ENCODE data around the gene COL23A1.

The COL23A1 gene

DNA sequence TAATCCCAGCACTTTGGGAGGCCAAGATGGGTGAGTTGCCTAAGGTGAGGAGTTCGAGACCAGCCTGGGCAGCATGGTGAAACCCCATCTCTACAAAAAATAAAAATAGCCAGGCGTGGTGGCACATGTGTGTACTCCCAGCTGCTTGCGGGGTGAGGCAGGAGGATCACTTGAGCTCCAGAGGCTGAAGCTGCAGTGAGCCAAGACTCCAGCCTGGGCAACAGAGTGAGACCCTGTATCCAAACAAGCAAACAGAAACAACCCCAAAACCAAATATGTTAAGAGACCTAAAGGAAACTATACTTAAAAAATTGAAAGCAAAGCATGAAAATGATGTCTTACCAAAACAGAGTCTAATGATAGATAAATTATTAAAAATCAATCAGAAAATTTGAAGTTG lies 373.4 kb downstream of the COL23A1 start:
- H3K4me3 ChIP-seq (ENCODE audit: low read depth, low read length) = no peak overlapping the region
- TF ChIP-seq, protein P1, sequence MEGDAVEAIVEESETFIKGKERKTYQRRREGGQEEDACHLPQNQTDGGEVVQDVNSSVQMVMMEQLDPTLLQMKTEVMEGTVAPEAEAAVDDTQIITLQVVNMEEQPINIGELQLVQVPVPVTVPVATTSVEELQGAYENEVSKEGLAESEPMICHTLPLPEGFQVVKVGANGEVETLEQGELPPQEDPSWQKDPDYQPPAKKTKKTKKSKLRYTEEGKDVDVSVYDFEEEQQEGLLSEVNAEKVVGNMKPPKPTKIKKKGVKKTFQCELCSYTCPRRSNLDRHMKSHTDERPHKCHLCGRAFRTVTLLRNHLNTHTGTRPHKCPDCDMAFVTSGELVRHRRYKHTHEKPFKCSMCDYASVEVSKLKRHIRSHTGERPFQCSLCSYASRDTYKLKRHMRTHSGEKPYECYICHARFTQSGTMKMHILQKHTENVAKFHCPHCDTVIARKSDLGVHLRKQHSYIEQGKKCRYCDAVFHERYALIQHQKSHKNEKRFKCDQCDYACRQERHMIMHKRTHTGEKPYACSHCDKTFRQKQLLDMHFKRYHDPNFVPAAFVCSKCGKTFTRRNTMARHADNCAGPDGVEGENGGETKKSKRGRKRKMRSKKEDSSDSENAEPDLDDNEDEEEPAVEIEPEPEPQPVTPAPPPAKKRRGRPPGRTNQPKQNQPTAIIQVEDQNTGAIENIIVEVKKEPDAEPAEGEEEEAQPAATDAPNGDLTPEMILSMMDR (conservative IDR thresholded peaks at IDR 0.05; ENCODE audit: low read depth, low read length) = no peak
- DNase-seq (ENCODE audit: low read depth) = no peak

DNA sequence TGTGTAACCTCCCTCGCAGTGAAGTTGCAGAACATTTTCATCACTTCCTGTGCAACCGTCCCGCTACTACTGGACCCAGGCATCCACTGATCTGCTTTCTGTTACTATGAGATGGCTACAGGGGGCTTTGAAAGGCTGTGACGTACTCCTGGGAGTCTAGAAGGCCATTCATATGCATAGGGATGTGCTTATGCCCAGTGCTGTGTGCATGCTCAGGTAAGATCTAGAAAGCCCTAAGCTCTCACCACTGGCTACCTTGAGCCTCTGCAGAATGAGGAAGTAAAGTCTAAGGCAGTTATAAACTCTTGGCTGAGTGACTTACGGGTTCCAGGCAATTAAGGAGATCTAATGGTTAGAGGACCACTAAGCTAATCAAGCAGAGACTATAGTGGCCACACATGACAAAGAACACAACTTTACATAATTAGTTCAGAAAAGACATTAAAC lies 374.1 kb downstream of the COL23A1 start:
- DNase-seq (ENCODE audit: low read depth) = no peak
- TF ChIP-seq, protein P1 (conservative IDR thresholded peaks at IDR 0.05; ENCODE audit: low read depth, low read length) = no peak
- no peak overlapping the region for H3K4me3 ChIP-seq (ENCODE audit: low read depth, low read length)

DNA sequence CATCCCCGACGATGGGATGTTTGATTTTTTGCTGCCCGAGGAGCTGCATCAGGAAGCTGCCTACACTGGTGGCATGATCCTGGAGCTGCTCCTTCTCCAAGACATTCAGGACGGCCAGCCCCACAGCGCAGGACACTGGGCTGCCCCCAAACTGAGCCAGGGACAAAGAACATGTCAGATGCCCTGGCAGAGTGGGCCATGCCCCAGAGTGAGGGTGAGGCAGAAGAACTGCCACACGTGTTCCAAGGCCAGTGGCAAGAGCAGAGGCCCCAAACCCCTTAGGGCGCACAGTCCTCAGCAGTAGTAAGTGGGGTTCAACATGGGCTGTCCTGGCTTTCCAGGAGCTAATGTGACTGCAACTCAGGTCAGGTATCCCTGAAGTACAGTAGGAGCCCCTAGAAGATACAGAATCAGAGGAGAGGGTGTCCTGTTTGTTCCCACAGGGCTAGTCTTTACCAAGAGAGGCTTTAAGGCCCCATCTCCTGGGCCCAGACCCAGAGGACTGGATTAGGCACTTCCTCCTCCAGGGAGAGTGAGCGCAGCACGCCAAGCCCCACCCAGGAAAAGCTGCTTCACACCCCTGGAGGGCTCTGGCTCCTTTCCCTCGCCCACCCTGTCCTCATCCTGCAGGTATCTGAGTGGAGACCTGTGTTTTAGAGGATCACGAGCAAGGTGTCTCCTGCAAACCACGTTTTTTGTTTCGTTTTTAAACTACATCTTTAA lies 374.8 kb downstream of the COL23A1 start:
- no peak for DNase-seq (ENCODE audit: low read depth)
- TF ChIP-seq, protein P1 (conservative IDR thresholded peaks at IDR 0.05; ENCODE audit: low read depth, low read length) = no peak
- H3K4me3 ChIP-seq (ENCODE audit: low read depth, low read length) = no peak overlapping the region

GRCh38 chr5:178214160-178214803 lies 375.9 kb downstream of the COL23A1 start:
- H3K4me3 ChIP-seq (ENCODE audit: low read depth, low read length) = no peak overlapping the region
- TF ChIP-seq, protein P1 (conservative IDR thresholded peaks at IDR 0.05; ENCODE audit: low read depth, low read length) = no peak
- no peak for DNase-seq (ENCODE audit: low read depth)

DNA sequence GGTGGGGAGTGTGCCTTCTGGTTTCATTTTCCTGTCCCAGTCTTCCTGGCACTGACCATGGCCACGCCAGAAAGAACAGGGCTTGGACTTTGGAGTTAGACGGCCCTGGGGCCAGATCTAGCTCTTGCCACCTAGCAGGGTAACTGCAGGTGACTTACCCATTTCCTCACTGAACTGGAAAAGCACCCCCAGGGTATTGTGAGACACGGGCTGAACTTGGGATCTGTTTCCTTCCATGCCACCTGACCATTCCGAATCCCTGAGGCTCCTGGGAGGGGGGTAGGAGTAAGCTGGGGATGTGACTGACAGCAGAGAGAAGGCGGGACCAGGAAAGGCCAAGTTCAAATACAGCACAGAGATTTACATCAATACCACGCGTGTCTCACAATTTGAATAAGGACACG lies 376.4 kb downstream of the COL23A1 start:
- TF ChIP-seq, protein P1 (conservative IDR thresholded peaks at IDR 0.05; ENCODE audit: low read depth, low read length) = no peak
- no peak for DNase-seq (ENCODE audit: low read depth)
- H3K4me3 ChIP-seq (ENCODE audit: low read depth, low read length) = no peak overlapping the region

DNA sequence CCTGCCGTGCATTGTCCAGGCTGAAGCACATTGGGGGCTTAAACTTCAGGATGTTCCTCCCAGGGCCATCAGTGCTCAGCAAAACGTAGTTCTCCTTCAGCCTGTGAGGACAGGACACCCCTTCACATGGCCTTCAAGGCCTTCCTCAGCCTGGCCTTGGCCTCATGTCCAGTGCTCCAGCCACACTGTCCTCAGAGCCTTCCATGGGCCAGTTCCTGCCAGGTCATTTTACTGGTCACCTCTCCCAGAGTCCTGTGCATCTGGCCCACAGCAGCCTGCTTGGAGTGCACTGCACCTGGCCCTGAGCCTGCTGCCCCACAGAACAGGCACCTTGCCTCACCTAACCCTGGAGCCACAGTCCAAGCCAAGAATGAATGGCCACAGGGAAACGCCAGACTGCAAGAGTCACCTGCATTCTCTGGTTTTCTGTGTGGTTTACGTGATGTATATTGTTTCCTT lies 377.2 kb downstream of the COL23A1 start:
- no peak for DNase-seq (ENCODE audit: low read depth)
- TF ChIP-seq, protein P1 (conservative IDR thresholded peaks at IDR 0.05; ENCODE audit: low read depth, low read length) = no peak
- H3K4me3 ChIP-seq (ENCODE audit: low read depth, low read length) = no peak overlapping the region
